HepG2 (cell line): ENCODE measurements around the gene SLC25A22. TPM values are rescaled to one million over a fixed set of nuclear protein-coding genes. Genes with fewer than 3 reads are reported as not detected.

ENCODE experiments used
- ATAD3A ChIP-seq: sonication (generic); formaldehyde crosslinking; IDR thresholded peaks from 2 replicates; pipeline ENCODE4 v1.4.0; 2020; ENCODE audit warnings: missing genetic modification reagents
- GATAD2A ChIP-seq: IDR thresholded peaks from 2 replicates; pipeline ENCODE4 v1.6.1; 2016
- GZF1 ChIP-seq: sonication (generic); formaldehyde crosslinking; IDR thresholded peaks from 2 replicates; pipeline ENCODE4 v1.5.1; 2020; ENCODE audit warnings: mild to moderate bottlenecking, missing genetic modification reagents
- HNF4A ChIP-seq: sonication (generic); formaldehyde crosslinking; IDR thresholded peaks from 2 replicates; pipeline ENCODE4 v1.4.0; 2020; ENCODE audit warnings: missing genetic modification reagents
- JUN ChIP-seq: sonication (generic); formaldehyde crosslinking; IDR thresholded peaks from 2 replicates; pipeline ENCODE4 v1.4.0; 2020; ENCODE audit warnings: mild to moderate bottlenecking, missing genetic modification reagents
- MAFG ChIP-seq: sonication (generic); formaldehyde crosslinking; IDR thresholded peaks from 2 replicates; pipeline ENCODE4 v1.5.1; 2020; ENCODE audit warnings: mild to moderate bottlenecking, missing genetic modification reagents
- NCOA5 ChIP-seq: sonication (generic); formaldehyde crosslinking; IDR thresholded peaks from 2 replicates; pipeline ENCODE4 v1.4.0; 2020; ENCODE audit warnings: missing genetic modification reagents
- NCOR1 ChIP-seq: fragments of 200-600 bp; sonication (generic); IDR thresholded peaks from 2 replicates; pipeline ENCODE4 v1.7.0; 2017; ENCODE audit warnings: antibody characterized with exemption, low read length, borderline replicate concordance
- ONECUT2 ChIP-seq: sonication (generic); formaldehyde crosslinking; IDR thresholded peaks from 2 replicates; pipeline ENCODE4 v1.4.0; 2020; ENCODE audit warnings: missing genetic modification reagents
- ZNF124 ChIP-seq: sonication (generic); formaldehyde crosslinking; IDR thresholded peaks from 2 replicates; pipeline ENCODE4 v1.4.0; 2020; ENCODE audit warnings: missing genetic modification reagents
- ZNF30 ChIP-seq: sonication (generic); formaldehyde crosslinking; IDR thresholded peaks from 2 replicates; pipeline ENCODE4 v1.5.0; 2020; ENCODE audit warnings: mild to moderate bottlenecking, missing genetic modification reagents
- ZNF333 ChIP-seq: sonication (generic); formaldehyde crosslinking; IDR thresholded peaks from 2 replicates; pipeline ENCODE4 v1.4.0; 2020; ENCODE audit warnings: mild to moderate bottlenecking, missing genetic modification reagents, borderline replicate concordance
- ZNF446 ChIP-seq: sonication (generic); formaldehyde crosslinking; IDR thresholded peaks from 2 replicates; pipeline ENCODE4 v1.5.0; 2020; ENCODE audit warnings: mild to moderate bottlenecking, missing genetic modification reagents
- ZNF460 ChIP-seq: sonication (generic); formaldehyde crosslinking; IDR thresholded peaks from 2 replicates; pipeline ENCODE4 v1.5.1; 2020; ENCODE audit warnings: missing genetic modification reagents, mild to moderate bottlenecking, borderline replicate concordance
- ZNF569 ChIP-seq: sonication (generic); formaldehyde crosslinking; IDR thresholded peaks from 2 replicates; pipeline ENCODE4 v1.5.0; 2020; ENCODE audit warnings: mild to moderate bottlenecking, missing genetic modification reagents, moderate library complexity, borderline replicate concordance
- ZNF782 ChIP-seq: sonication (generic); formaldehyde crosslinking; IDR thresholded peaks from 2 replicates; pipeline ENCODE4 v1.4.0; 2020; ENCODE audit warnings: missing genetic modification reagents, mild to moderate bottlenecking, borderline replicate concordance
- ZNF792 ChIP-seq: IDR thresholded peaks from 2 replicates; pipeline ENCODE4 v1.6.1; 2016
- ZNF841 ChIP-seq: sonication (generic); formaldehyde crosslinking; IDR thresholded peaks from 2 replicates; pipeline ENCODE4 v1.8.1; 2023; ENCODE audit warnings: missing genetic modification reagents, borderline replicate concordance
- ZSCAN9 ChIP-seq: IDR thresholded peaks from 2 replicates; pipeline ENCODE4 v1.6.1; 2016; ENCODE audit warnings: borderline replicate concordance
- polyA plus RNA-seq, 8 experiments: library from polyadenylated mRNA; depleted of rRNA in 3 of 8; stranded (reverse) in 7 of 8; unstranded in 1 of 8; fragments of >200 nt; fragmentation: Illumina TruSeq in 4 of 8; extraction: Trizol in 4 of 8; gene quantifications; 2 replicates each; pipeline versions ENCODE4 v1.2.1 to v1.2.3, GENCODE V29; 2011 to 2016; ENCODE audit warnings: low read depth in 4 of 8, missing spikeins in 1 of 8, mixed read lengths in 1 of 8; ENCODE audit not compliant: insufficient read depth in 1 of 8
- total RNA-seq, 5 experiments: library from RNA; depleted of rRNA; stranded (reverse); fragments of >200 nt; fragmentation: Illumina TruSeq; extraction: Trizol; gene quantifications; 2 replicates each; pipeline ENCODE4 v1.2.3, GENCODE V29; 2016; ENCODE audit warnings: low read depth in 1 of 5
- TF ChIP-seq, protein P1 (sequence below): IDR thresholded peaks from 2 replicates; pipeline ENCODE4 v1.6.1; 2016
- TF ChIP-seq, protein P2 (sequence below): IDR thresholded peaks from 2 replicates; pipeline ENCODE4 v1.6.1; 2018; ENCODE audit warnings: missing genetic modification reagents, mild to moderate bottlenecking, missing compliant biosample characterization
- TF ChIP-seq, protein P3 (sequence below): sonication (generic); formaldehyde crosslinking; IDR thresholded peaks from 2 replicates; pipeline ENCODE4 v1.8.1; 2022; ENCODE audit warnings: low read depth, mild to moderate bottlenecking, missing genetic modification reagents

The SLC25A22 gene
- total and polyA plus RNA-seq, 2 of the 13 experiments (the other 11 are each of a cell fraction or from before 2014, with no cell fraction given), result 12.4 to 19.2 TPM

DNA sequence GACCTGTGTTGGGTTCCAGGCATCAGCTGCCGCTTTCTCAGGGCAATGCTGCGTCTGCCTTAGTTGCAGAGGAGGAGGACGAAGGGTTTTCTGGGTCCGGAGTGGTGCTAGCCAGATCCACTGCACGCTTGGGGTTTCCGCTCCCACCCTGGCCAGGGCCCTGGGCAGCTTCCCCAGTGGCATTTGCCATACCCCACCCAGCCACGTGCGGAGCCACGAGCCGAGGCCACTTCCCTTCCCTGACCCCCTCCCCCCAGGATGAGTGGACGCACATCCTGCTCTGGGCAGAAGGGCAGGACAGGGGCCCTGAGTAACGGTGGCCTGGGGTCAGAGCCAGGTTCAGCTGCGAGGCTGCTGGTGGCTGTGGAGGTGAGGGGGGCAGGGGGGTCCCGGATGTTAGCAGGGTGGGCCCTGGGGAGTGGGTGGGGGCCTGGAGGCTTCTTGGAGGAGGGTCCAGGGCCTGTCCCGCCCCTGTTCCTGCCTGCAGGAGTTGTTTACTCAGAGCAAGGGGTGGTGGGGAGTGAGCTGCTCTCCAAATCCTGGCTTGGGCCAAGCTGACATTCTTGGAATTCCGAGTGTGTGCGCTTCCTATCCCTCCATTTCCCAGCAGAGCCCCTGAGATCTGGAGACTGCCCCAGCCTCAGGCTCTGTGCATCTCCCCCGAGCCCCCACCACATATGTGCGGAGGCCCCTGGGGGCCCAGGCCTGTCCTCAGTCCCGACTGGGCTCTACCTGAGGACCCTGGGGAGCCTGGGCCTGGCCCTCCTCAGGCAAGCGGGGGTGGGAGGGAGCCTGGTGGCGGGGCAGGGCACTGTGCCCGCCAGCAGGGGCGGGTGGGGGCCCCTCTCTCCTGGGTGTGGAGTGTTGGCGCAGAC lies 46.0 kb upstream of the SLC25A22 start (continued):
- TF ChIP-seq ZNF333 (no peak), ZNF569 (no peak), ZNF30 (no peak), ZNF841 (CRISPR knock-in tag) (no peak), ZNF446 (CRISPR knock-in tag) (no peak), GZF1 (CRISPR knock-in tag) (no peak), JUN (no peak), MAFG (CRISPR knock-in tag) (no peak), GATAD2A (peak; percentile 62; the same call in 1 of the 2 replicates), ZNF460 (no peak), ATAD3A (CRISPR knock-in tag) (no peak), ZNF782 (no peak), ZNF792 (CRISPR knock-in tag) (peak; percentile 41; the same call in 1 of the 2 replicates), NCOR1 (no peak), ZNF124 (CRISPR knock-in tag) (no peak), NCOA5 (CRISPR knock-in tag) (no peak), HNF4A (0 out of 2 replicates have a peak, but pooled peaks have one; percentile 8), ZSCAN9 (CRISPR knock-in tag) (peak; percentile 74; the same call in 1 of the 2 replicates), ONECUT2 (CRISPR knock-in tag) (no peak)
- TF ChIP-seq, protein P1, sequence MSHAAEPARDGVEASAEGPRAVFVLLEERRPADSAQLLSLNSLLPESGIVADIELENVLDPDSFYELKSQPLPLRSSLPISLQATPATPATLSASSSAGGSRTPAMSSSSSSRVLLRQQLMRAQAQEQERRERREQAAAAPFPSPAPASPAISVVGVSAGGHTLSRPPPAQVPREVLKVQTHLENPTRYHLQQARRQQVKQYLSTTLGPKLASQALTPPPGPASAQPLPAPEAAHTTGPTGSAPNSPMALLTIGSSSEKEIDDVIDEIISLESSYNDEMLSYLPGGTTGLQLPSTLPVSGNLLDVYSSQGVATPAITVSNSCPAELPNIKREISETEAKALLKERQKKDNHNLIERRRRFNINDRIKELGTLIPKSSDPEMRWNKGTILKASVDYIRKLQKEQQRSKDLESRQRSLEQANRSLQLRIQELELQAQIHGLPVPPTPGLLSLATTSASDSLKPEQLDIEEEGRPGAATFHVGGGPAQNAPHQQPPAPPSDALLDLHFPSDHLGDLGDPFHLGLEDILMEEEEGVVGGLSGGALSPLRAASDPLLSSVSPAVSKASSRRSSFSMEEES (CRISPR knock-in tag), result peak; percentile 81
- TF ChIP-seq, protein P2, sequence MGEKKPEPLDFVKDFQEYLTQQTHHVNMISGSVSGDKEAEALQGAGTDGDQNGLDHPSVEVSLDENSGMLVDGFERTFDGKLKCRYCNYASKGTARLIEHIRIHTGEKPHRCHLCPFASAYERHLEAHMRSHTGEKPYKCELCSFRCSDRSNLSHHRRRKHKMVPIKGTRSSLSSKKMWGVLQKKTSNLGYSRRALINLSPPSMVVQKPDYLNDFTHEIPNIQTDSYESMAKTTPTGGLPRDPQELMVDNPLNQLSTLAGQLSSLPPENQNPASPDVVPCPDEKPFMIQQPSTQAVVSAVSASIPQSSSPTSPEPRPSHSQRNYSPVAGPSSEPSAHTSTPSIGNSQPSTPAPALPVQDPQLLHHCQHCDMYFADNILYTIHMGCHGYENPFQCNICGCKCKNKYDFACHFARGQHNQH (CRISPR knock-in tag), result no peak
- TF ChIP-seq, protein P3, sequence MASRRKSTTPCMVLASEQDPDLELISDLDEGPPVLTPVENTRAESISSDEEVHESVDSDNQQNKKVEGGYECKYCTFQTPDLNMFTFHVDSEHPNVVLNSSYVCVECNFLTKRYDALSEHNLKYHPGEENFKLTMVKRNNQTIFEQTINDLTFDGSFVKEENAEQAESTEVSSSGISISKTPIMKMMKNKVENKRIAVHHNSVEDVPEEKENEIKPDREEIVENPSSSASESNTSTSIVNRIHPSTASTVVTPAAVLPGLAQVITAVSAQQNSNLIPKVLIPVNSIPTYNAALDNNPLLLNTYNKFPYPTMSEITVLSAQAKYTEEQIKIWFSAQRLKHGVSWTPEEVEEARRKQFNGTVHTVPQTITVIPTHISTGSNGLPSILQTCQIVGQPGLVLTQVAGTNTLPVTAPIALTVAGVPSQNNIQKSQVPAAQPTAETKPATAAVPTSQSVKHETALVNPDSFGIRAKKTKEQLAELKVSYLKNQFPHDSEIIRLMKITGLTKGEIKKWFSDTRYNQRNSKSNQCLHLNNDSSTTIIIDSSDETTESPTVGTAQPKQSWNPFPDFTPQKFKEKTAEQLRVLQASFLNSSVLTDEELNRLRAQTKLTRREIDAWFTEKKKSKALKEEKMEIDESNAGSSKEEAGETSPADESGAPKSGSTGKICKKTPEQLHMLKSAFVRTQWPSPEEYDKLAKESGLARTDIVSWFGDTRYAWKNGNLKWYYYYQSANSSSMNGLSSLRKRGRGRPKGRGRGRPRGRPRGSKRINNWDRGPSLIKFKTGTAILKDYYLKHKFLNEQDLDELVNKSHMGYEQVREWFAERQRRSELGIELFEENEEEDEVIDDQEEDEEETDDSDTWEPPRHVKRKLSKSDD (CRISPR knock-in tag), result no peak
